Stimulated activated CD8-positive, alpha-beta memory T cell treated with anti-CD3 and anti-CD28 coated beads, Interleukin-4, amount 100 ng/mL, for 48 hours (primary cell): ENCODE measurements around the gene TNK1.

ENCODE experiments used
- DNase-seq: peaks from one replicate; pipeline ENCODE4 v3.0.0-alpha.2; 2020

The TNK1 gene

DNA sequence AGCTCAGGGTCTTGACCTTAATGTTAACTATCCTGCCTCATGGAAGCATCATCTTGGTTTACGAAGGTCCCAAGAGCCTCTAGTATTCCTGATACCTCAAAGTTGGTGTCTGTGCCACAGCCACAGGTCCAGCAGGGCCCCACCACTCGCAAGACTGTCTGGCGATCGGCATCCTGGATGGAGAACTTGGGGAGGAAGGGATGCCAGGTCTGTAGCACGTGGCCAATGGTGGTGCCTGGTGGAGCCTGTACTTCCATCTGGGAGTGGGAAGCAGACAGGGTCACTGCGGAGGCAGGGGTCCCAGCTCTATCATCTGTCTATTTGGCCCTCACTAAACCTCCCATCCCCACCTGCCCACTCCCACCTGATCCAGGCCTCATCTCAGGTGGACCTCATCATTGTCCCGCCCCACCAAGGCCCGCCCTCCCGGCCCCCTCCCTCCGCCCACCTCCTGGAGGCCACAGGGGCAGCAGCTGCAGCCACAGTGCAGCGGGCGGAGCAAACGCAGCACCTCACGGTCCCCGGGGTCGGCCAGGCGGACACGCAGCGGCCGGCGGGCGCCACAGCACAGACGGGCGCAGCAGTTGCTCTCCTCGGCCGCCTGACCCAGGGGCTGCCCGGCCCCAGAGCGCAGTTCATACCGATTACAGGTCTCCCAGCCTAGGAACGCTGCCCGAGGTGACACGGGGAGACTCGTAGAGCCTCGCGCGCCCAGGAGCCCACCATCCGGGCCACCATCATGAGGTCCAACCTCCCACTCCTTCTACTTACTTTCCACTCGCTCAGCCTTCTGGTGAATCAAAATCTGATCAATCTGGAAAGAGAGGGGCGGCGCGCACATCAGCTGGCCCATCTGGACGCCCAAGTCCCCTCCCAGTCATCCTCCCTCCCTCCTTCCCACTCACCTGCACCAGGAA lies 12.1 kb downstream of the TNK1 start:
- DNase-seq: no peak

DNA sequence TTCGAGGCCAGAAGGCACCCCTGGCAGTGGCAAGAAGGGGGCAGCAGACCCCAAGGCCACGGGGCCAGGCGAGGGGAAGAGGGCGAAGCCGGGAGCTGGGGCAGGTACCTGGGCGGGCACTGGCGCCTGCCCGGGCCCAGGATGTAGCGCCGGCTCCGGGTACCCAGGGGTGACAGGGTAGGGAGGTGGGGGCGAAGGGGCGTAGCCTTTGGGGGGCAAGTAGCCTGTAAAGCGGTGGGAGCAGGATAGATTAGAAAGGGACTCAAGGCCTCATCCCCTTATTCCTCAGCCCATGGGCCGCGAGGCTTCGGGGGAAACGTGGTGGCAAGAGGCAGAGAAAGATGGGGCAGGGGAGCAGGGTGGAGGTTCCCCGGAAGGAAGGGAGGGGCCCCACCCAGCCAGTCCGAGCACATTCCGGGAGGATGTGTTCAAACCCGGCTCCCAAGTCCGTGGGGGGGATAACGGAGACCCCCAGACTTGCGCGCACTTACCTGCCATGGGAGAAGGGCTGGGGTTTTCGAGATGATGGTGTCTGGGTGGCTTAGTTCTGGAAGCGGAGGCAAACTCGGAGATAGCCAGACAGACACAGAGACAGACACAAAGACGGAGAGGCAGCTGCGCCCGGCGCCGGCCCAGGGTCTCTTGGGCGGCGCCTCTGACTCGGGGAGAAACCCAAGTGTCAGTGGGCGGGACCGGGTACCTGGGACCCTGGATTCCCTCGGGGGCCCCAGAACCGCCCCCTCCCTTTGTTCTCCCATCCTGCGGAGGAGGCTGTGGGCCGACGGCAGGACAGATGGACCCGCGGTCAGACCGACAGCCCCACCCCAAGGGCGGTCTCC lies 12.9 kb downstream of the TNK1 start:
- peak; percentile 56 for DNase-seq

DNA sequence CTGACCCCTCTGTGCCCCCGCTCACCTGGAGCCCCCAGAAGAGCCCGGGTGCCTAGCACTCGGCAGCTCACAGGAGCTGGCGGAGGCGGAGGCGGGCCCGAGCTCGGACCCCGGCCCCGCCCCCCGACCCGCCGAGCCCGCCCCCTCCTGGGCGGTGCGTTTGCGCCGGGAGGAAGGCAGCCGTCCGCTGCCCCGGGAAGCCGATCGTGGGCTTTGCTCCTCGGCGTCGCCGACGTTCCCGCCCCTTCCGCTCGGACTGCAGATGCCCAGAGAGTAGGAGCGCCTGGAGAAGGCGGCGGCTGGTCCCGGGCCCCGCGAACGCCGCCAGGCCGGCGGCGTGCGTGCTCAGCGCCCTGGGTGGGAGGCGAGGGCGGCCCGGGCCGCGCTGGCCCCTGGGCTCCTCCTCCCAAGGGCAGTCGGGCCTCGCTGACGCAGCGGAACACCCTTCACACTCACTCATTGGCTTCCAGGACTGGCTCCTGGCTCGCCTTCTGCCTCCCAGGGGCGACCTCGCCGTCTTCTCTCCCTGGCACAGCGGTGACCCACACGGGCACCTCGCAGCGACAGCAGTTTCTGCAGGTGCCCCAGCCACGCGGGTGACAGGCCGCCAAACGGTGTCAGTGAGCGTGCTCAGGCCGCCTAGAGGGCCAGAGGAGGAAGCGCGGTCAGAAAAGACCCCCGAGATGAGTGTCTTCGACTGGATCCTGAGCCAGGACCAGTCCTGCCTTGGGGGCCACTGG lies 13.7 kb downstream of the TNK1 start, which contains the start of gene PLSCR3:
PLSCR3 (minus strand) TSS at position 74 of the 740 bp plus-strand sequence. CDS start 415 bp downstream, outside the sequence.
- DNase-seq: peak; percentile 90

DNA sequence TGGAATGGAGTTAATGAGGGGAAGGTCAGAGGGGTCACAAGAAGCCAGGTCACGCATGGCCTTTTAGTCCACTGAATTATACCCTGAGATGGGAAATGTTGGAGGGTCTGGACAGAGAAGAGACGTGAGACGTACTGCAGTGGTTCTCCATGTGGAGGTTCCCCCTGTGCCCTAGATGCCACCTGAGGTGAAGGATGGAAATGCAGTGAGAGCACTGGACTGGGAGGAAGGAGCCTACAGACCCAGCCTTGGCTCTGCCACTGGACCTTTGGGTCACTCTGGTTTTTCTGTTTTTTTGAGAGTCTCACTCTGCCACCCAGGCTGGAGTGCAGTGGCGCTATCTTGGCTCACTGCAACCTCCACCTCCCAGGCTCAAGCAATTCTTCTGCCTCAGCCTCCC lies 15.3 kb downstream of the TNK1 start:
- no peak for DNase-seq

DNA sequence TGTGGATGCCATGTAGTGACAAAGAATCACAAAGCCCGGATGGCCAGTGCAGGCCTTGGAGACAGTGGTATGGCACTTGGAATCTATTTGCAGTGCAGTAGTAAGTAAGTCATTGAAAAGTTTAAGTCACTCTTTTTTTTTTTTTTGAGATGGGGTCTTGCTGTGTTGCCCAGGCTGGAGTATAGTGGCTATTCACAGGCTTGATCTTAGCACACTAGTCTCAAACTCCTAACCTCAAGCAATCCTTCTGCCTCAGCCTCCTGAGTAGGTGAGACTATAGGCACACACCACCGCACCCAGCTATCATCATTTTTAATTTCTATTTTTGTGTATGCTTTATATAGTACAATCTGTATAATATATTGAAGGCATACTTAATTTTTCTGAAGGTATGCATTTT lies 17.7 kb downstream of the TNK1 start:
- DNase-seq: no peak

DNA sequence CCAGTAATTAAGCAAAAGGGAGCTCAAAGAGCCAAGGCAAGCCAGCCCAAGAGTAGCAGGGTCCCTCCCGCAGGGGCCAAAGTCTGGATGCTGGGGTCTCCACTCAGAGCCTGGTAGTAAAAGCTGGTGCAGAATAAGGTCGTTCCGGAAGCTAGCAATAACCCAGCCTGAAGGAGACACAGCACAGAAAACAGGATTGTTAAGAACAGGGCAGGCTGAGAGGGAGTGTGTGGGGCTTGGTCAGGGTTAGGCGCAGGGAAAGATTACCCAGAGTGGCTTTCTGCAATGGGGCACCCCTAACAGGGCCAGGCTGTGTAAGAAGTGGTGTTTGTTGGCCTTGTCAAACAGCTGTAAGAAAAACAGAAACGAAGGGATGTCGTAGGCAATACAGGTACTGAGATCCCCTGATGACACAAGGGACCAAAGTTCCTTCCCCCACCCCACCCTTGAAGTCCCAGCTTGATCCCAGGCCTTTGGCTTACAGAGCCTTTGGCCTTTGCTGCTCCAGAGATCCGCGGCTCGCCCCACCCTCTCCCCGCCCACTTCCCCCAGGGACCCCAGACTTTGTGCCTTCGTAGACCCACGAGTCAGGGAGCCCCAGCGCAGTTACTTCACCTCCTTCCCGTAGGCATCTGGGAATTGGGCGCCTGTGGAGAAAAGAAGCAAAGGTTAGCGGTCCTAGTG lies 22.3 kb downstream of the TNK1 start:
- peak; percentile 57 for DNase-seq

DNA sequence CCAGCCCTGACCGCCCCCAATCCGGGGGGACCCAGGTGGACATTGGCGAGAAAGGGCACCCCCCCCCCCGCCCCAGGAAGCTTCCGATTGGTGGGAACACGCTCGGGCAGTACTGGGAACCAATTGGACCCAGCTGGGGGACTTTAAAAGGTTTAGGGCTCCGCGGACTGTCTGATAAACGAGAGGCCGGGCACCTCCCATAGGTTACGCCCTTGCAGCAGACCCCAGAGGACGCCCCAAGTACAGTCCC lies 22.8 kb downstream of the TNK1 start:
- DNase-seq: no peak

DNA sequence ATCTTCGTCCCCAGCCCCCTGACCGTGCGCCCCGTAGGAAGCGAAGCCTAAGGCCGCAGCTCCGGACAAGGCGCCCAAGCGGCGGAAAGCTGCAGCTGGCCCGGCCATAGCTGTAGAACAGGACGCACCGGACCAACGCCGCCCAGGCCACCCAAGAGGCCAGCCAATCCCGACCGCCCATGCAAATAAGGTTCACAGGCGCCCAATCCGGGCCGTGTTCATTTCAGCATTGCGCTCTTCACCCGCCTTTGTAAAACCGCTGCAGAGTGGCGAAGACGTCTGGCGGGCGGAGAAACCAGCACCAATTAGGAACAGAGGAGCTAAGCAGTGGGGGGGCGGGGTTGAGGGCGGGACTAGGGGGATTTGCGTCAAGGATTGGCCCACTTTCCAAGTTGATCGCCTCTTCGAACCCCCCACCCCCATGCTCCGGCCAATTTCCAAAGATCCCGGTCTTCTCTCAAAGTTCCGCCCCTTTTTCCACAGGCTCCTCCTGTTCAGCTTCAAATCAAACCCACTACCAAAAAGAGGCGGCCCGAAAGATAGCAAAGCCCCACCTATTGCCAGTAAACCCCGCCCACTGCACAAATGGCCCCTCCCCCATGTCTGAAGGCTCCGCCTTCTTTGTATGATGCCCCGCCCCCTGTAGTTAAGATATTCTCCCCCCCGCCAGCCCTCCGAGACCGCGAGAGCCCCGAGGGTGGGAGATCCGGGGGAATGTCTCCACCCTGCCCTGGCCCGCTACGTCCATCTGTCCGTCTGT lies 23.3 kb downstream of the TNK1 start, which contains the start of gene TMEM256:
TMEM256 (minus strand) TSS at position 121 of the 760 bp plus-strand sequence; CDS start at position 108, 13 bp downstream.
- peak; percentile 95 for DNase-seq

DNA sequence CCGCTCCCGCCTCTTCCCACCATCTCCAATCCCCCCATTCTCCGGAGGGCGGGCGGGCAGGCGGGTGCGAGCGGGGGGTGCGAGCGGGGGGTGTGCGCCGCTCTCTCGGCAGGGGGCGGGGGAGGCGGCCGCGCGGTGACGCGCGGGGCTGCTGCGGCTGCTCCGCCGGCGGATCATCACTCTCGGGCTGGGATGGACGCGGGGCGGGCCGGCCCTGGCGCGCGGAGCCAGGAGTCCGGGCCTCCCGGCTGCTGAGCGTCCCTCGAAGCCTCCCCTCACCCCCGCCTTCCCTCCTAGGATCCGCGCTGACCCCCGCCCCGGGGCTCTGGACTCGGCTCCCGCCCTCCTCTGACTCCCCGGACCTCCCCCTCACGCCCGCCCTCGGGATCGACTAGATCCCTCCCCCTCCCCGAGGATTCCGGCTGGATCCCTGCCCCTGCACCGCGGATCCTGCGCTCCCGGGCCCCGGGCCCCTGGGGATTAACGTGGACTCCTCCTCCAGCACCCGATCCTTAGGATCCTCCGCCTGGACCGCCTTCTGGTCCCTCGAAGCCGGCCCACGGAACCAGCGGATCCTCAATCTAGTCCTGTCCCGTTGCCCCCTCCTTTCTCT lies 24.0 kb downstream of the TNK1 start:
- DNase-seq: no peak

DNA sequence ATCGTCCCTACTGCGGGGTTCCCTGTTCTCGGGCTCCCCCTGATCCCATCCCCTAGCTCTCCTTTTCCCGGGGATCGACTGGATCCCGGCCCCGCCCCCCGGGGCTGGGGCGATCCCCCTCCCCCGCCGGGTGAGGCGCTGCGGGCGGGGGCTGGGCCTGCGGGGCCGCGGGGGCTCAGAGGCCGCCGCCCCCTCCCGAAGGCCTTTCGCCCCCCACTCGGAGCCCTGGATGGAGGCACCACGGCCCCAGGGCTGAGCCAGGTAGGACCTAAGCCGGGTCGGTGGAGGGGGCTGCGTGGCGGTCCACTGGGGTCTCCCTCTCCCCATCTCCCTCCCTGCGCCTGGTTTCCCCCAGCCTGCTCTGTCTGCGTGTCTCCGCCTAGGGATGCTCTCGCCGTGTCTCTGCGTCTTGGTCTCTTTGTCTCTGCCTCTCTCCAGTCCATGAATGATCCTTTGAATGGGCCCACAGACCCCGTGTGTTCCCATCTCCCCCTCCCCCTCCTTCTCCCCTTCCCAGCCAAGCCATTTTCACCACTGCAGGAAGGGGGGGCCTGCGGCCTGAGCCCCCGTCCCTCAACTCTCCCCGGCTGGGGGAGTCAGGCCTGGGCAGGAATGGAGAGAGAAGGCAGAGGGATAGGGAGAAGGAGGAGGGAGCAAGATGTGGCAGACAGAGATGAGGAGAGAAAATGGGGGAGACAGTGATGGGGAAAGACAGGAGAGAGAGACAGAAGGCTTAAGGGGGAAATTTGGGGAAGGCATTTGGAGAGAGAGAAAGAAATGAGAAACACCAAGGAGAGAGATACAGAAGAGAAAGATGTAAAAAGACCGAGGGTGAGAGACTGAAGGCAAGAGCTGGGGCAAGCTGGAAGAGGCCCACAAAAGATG lies 24.7 kb downstream of the TNK1 start:
- DNase-seq: no peak

DNA sequence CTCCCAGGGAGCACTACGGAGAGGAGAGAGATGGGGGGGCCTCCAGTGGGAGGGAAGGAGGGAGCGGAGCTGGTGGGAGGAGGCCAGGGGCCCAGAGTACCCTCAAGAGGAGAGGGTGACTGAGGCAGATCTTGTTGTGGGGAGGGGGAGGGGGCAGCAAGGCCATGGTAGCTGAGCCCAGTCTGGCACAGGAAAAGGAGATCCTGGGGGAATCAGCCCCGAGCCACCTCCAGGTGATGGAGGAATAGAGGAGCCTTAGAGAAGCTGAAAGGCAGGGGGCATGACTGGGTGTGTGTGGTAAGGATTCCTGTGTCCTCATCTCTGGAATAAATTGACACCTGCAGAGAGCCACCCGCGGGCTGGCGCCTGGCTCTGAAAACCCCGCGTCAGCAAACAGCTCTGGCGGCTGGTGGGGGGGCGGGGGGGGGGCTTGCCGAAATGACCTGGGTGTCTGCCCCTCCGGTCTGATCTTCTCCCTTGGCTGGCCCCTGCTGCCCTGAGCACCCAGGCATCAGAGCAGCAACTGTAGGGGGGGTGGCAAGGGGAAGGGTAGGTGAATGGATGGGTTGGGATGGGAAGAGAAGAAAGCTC lies 25.4 kb downstream of the TNK1 start:
- DNase-seq: no peak

DNA sequence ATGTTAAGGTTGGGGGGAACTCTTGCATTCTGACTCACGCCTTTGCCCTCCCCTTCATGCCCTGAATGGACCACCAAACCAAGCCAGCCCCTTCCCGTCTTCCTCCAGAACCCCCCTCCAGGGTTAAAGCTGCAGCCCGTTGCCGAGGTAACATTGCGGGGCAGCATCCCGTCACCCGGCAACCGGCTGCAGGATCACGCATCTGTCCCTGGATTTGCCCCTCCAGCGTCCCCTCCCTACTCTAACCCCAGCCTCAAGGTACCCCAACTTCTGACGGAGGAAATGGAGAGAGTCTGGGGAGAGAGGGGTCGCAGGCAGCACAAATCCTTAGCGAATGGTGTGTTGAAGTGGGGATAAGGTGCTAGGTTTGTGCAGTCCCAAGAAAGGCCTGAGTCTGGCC lies 26.2 kb downstream of the TNK1 start:
- no peak for DNase-seq

DNA sequence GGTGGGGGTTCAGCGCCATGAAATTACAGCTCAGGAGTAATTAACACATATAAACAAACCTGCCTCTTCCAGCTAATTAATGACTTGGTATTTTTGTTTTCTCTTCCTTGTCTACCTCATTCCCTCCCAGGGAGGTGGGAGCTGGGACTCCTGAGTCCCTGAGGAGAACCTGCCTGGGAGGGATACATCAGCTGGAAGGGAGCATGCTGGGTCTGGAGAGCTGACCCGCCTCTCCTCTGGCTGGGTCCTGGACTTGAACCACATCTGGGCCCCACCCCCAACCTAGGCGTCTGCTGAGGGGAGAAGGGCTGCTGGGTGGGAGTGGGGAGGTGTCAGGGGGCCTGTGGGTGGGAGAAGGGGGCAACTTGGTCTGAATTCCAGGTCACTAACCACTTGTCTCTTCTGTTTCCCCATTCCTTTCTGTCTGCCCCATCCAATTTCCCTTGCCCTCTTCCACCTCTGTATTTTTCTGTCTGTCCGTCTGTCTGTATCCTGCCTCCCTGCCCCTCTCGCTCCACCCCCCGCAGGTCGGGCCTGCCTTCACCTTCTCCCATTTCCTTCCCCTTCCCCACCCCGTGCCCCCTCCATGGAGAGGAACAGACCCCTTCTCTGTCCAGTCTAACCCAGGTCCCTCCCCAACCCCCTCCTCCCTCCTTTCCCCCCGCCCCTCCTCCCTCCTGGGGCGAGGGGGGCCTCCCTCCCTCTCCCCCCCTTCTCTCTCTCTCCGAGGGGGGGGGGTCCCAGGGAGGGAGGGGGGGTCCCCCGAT lies 26.8 kb downstream of the TNK1 start, which contains the start of gene NLGN2:
NLGN2 (plus strand) TSS at position 361 of the 767 bp plus-strand sequence. CDS start 411 bp downstream, outside the sequence.
- no peak for DNase-seq

DNA sequence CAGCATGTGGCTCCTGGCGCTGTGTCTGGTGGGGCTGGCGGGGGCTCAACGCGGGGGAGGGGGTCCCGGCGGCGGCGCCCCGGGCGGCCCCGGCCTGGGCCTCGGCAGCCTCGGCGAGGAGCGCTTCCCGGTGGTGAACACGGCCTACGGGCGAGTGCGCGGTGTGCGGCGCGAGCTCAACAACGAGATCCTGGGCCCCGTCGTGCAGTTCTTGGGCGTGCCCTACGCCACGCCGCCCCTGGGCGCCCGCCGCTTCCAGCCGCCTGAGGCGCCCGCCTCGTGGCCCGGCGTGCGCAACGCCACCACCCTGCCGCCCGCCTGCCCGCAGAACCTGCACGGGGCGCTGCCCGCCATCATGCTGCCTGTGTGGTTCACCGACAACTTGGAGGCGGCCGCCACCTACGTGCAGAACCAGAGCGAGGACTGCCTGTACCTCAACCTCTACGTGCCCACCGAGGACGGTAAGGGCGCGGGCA lies 27.4 kb downstream of the TNK1 start:
- DNase-seq: no peak

DNA sequence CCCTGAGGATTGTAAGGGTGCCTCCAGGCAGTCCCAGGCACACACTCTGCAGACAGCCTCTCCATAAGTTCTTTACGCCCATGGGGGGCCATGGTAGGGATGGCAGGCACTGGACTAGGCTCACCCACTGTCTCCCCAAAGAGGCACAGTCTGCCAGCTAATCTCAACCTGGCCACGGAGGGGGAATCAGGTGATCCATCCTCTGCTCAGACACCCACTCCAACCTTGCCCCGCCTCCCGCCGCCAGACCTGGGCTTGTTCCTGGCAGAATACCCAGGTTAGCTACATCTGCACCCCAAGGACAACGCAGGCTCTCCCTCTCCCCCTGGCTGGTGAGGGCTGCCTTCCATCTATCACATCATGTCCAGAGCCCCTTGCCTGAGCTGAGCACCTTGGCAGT lies 28.0 kb downstream of the TNK1 start:
- no peak for DNase-seq

DNA sequence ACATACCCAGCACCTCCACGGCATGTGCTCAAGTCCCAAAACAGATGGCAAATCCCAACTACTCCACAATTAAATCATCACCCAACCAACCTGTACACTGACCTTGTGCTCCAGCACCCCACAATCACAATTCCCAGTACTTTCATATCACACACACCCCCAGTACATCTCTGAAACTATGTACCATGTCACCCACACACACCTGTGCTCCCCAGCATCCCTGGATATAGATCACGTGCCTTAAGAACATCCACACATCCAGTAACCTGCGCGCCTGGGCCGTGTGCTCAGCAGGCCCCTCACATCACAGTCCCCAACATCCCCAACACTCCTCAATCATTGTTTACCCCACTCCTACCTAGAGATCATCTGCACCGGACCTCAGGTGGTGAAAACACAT lies 28.8 kb downstream of the TNK1 start:
- no peak for DNase-seq

DNA sequence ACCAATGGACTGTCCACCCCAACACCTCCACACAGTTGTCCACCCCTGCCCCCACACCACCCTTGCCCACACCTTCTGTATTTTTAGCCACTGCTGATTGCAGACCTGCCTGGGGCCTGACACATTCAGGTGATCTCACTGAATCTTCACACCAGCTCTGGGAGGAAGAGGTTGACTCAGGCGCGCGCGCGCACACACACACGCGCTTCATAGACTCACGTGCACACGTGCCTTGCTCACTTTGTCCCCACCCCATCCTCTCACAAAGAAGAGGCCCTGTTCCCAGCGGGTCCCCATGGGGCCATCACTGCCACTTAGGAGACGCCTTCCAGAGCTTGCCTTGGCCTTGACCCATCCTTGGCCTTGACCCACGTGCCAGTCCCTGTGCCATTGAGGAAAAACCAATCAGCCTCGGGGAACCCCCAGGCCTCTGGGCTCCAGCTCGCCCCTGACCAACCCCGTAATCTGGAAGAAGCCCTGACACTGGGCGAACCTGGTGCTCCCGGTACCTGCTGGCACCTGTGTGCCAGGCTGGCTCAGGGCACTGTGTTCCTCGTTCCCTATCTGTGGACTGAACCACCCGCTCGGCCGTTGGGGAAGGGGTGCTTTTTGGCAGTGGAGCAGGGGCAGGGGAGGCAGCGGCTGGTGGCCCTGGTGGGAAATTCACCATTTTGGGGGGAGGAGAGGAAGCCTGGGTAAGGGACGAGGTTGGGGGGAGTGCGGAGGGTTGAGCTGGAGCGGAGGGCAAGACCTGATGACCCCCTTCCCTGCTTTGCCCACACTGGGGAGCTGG lies 29.9 kb downstream of the TNK1 start:
- no peak for DNase-seq

DNA sequence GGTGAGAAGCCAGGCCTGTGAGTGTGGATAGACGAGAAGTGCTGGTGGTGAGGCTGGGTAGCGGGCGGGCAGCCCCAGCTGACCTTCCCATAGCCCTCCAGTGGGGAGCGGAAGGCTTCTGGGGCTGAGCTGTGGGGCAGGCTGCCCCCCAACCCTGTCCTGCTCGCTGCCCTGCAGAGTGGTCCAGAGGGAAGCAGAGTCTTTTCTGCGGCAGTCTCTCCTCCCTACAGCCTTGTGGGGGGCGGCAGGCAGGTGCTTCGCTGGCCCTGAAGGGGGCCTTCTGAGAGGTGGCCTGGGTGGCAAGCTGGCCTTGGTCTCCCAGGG lies 30.5 kb downstream of the TNK1 start:
- DNase-seq: no peak
